B cell (primary cell): Measurements from ENCODE around the gene FAM162A. TPM values are rescaled to one million over a fixed set of nuclear protein-coding genes. Genes with fewer than 3 reads are reported as not detected.

Source experiments
- ATAC-seq: fragments of 200-7000 bp; cut with Tn5 transposase; one replicate; pipeline ENCODE4 v1.10.0; 2021; ENCODE audit warnings: low read depth, mild to moderate bottlenecking, moderate number of reproducible peaks, moderate library complexity
- CTCF ChIA-PET: fragments of 350-600 bp; sonication (Branson Sonifier 250); formaldehyde crosslinking; loops from one replicate; lab custom pipeline; 2021; ENCODE audit warnings: antibody characterized with exemption, inconsistent platforms; lab: Charles Lee
- POLR2A ChIA-PET: fragments of 350-600 bp; sonication (Branson Sonifier 250); formaldehyde crosslinking; loops from one replicate; lab custom pipeline; 2021; ENCODE audit warnings: antibody characterized with exemption; lab: Charles Lee
- DNase-seq: peaks from one replicate; pipeline ENCODE4 v3.0.0; 2013
- H2AFZ ChIP-seq: 2 replicates; pipeline ENCODE4 v1.6.1; 2012; ENCODE audit warnings: mild to moderate bottlenecking, low read depth, low read length; ENCODE audit not compliant: insufficient read depth, poor library complexity, severe bottlenecking
- H3K27ac ChIP-seq, 2 donors: 1 replicate in 1 of 2; 2 replicates in 1 of 2; pipeline ENCODE4 v1.5.1; 2012 to 2013; ENCODE audit warnings: low read length in 2 of 2, mild to moderate bottlenecking in 2 of 2, moderate library complexity in 1 of 2
- H3K27me3 ChIP-seq, 4 experiments: fragments of 200-600 bp in 1 of 4; sonication (generic) in 1 of 4; replicated peaks in 1 of 4; 1 replicate in 2 of 4; 2 replicates in 2 of 4; pipeline versions ENCODE4 v1.6.1 to v1.7.0; 2013 to 2016; ENCODE audit warnings: low read length in 3 of 4, mild to moderate bottlenecking in 2 of 4, mixed read lengths in 1 of 4, moderate library complexity in 1 of 4; ENCODE audit not compliant: insufficient read depth in 4 of 4, control insufficient read depth in 3 of 4; ENCODE audit errors: control extremely low read depth in 1 of 4
- H3K36me3 ChIP-seq, 2 experiments: replicated peaks in 1 of 2; 1 replicate in 1 of 2; 2 replicates in 1 of 2; pipeline versions ENCODE4 v1.6.1 to v1.7.1; 2013; ENCODE audit warnings: low read length in 1 of 2; ENCODE audit not compliant: insufficient read depth in 2 of 2, control insufficient read depth in 1 of 2; ENCODE audit errors: control extremely low read depth in 1 of 2, extremely low read depth in 1 of 2
- H3K4me1 ChIP-seq, 2 donors: fragments of 200-600 bp in 1 of 2; sonication (generic) in 1 of 2; 1 replicate in 1 of 2; 2 replicates in 1 of 2; pipeline versions ENCODE4 v1.5.1 to v1.6.1; 2013 to 2017; ENCODE audit warnings: low read length in 2 of 2; ENCODE audit not compliant: control insufficient read depth in 2 of 2, insufficient read depth in 2 of 2
- H3K4me2 ChIP-seq: replicated peaks from 2 replicates; pipeline ENCODE3; 2012; ENCODE audit warnings: mild to moderate bottlenecking, low read depth, low read length; ENCODE audit not compliant: poor library complexity, severe bottlenecking
- H3K4me3 ChIP-seq, 5 experiments: fragments of 200-600 bp in 1 of 5; sonication (generic) in 1 of 5; 1 replicate in 3 of 5; 2 replicates in 2 of 5; pipeline versions ENCODE4 v1.5.1 to v1.7.0; 2011 to 2016; ENCODE audit warnings: low read length in 4 of 5, mild to moderate bottlenecking in 4 of 5, low read depth in 2 of 5, control low read depth in 1 of 5, moderate library complexity in 1 of 5; ENCODE audit not compliant: insufficient read depth in 1 of 5; ENCODE audit errors: control extremely low read depth in 1 of 5, extremely low read depth in 1 of 5
- H3K79me2 ChIP-seq: fragments of 200-600 bp; sonication (generic); one replicate; pipeline ENCODE4 v1.6.0; 2016; ENCODE audit warnings: low read length; ENCODE audit not compliant: control insufficient read depth, insufficient read depth
- H3K9ac ChIP-seq: fragments of 200-600 bp; sonication (generic); 2 replicates; pipeline ENCODE4 v1.6.1; 2017; ENCODE audit warnings: mild to moderate bottlenecking, low read length, moderate library complexity
- H3K9me3 ChIP-seq, 3 donors: one replicate each; pipeline versions ENCODE4 v1.6.1 to v1.7.1; 2013; ENCODE audit warnings: low read length in 2 of 3; ENCODE audit not compliant: control insufficient read depth in 2 of 3, insufficient read depth in 1 of 3; ENCODE audit errors: control extremely low read depth in 1 of 3
- H4K20me1 ChIP-seq: 2 replicates; pipeline ENCODE4 v1.6.0; 2012; ENCODE audit warnings: mild to moderate bottlenecking, low read length; ENCODE audit not compliant: insufficient read depth, control insufficient read depth, poor library complexity, severe bottlenecking
- H3K27ac Mint-ChIP-seq: one replicate; pipeline ENCODE4 v1.8.0; 2021; ENCODE audit warnings: mixed read lengths
- H3K27me3 Mint-ChIP-seq: one replicate; pipeline ENCODE4 v1.8.0; 2021; ENCODE audit warnings: mixed read lengths
- H3K4me1 Mint-ChIP-seq: one replicate; pipeline ENCODE4 v1.8.0; 2021; ENCODE audit warnings: mixed read lengths
- H3K4me3 Mint-ChIP-seq: one replicate; pipeline ENCODE4 v1.8.0; 2021; ENCODE audit warnings: mixed read lengths
- H3K9me3 Mint-ChIP-seq: one replicate; pipeline ENCODE4 v1.8.0; 2022; ENCODE audit warnings: mixed read lengths; ENCODE audit not compliant: insufficient read depth
- CTCF ChIP-seq: fragments of 200-600 bp; IDR thresholded peaks from one replicate; pipeline ENCODE4 v1.8.0; 2022; ENCODE audit warnings: antibody characterized with exemption, mild to moderate bottlenecking
- EZH2 ChIP-seq: IDR thresholded peaks from 2 replicates; pipeline ENCODE4 v1.6.1; 2012; ENCODE audit warnings: borderline replicate concordance, low read depth, mild to moderate bottlenecking, moderate library complexity, low read length; ENCODE audit not compliant: insufficient read depth, poor library complexity, severe bottlenecking
- WGBS: methylation state at CpG from one replicate; pipeline ENCODE4 v1.1.5; 2013; ENCODE audit warnings: missing lambda C conversion rate; ENCODE audit not compliant: insufficient coverage; 5-methylcytosine and 5-hydroxymethylcytosine counted together
- intact Hi-C: fragments of 100-400 bp; cut with micrococcal nuclease; formaldehyde crosslinking; loops from one replicate; pipeline ENCODE4 v1.10.0; 2022
- polyA plus RNA-seq: library from polyadenylated mRNA; depleted of rRNA; stranded (reverse); fragments of >200 nt; gene quantifications from 2 replicates; pipeline ENCODE4 v1.2.3, GENCODE V29; 2012
- total RNA-seq, 2 donors: library from RNA; stranded (reverse); fragments of 120-200 nt in 1 of 2; gene quantifications; 1 replicate in 1 of 2; 2 replicates in 1 of 2; pipeline versions ENCODE4 v1.2.3 to v1.2.4, GENCODE V29; 2013 to 2022

The FAM162A gene
- total and polyA plus RNA-seq, 2 donors (not counting 1 experiment from before 2014, with no cell fraction given), result 10.9 to 17.5 TPM

GRCh38 chr3:122456074-122456473, 72.1 kb downstream of the FAM162A start:
- Mint-ChIP-seq H3K4me3 (no peak overlapping the region), H3K4me1 (no peaks in the 10 kb centered on the region), H3K9me3 (no peaks in the 10 kb centered on the region), H3K27me3 (no peaks in the 10 kb centered on the region), H3K27ac (no peak overlapping the region)
- DNase-seq (no peak), ATAC-seq (no peak)
- H3K36me3 ChIP-seq, result peaks cover 8 to 57% of the 10 kb centered on the region in 2 experiments
- H3K27ac ChIP-seq, result no peak overlapping the region
- CTCF ChIA-PET, result interaction anchor here (0.9 kb wide), 1 partner anchor 11 kb away, joined by 3 read pairs; no protein-coding TSS in a partner anchor
- H3K9ac ChIP-seq, result no peak overlapping the region
- no peaks in the 10 kb centered on the region for H3K27me3 ChIP-seq
- POLR2A ChIA-PET, result no interaction called here
- H4K20me1 ChIP-seq, result no peaks in the 10 kb centered on the region
- TF ChIP-seq CTCF (no peak), EZH2 (no peak)
- no peaks in the 10 kb centered on the region for H3K79me2 ChIP-seq
- no peak overlapping the region for H3K4me3 ChIP-seq
- no peak overlapping the region for H2AFZ ChIP-seq
- no peaks in the 10 kb centered on the region for H3K4me1 ChIP-seq
- H3K4me2 ChIP-seq, result no peak overlapping the region
- no peaks in the 10 kb centered on the region for H3K9me3 ChIP-seq
- intact Hi-C loops, result loop anchor here (10.0 kb wide), 1 partner anchor 61 kb away; no protein-coding TSS in a partner anchor

GRCh38 chr3:122457706-122458105, 73.7 kb downstream of the FAM162A start:
- no peak for DNase-seq
- no peak overlapping the region for H3K4me3 Mint-ChIP-seq
- Histone ChIP-seq H3K36me3 (peaks cover 9 to 56% of the 10 kb centered on the region in 2 experiments), H3K9ac (no peak overlapping the region), H3K4me1 (no peaks in the 10 kb centered on the region), H3K4me2 (no peak overlapping the region), H3K27me3 (no peaks in the 10 kb centered on the region), H3K4me3 (no peak overlapping the region), H3K27ac (no peak overlapping the region), H2AFZ (no peak overlapping the region), H4K20me1 (no peaks in the 10 kb centered on the region), H3K9me3 (no peaks in the 10 kb centered on the region), H3K79me2 (no peaks in the 10 kb centered on the region)
- POLR2A ChIA-PET, result no interaction called here
- intact Hi-C loops, result loop anchor here (10.0 kb wide), 1 partner anchor 63 kb away; no protein-coding TSS in a partner anchor
- ATAC-seq, result no peak
- 100% methylated on average over 1 of the region's 2 CpGs for WGBS
- no peaks in the 10 kb centered on the region for H3K4me1 Mint-ChIP-seq
- CTCF ChIA-PET, result interaction anchor here (1.0 to 2.3 kb wide), 5 partner anchors 55 to 571 kb away, joined by 3 to 11 read pairs (median 4); partner anchors contain the start of gene FAM162A
- H3K9me3 Mint-ChIP-seq, result no peaks in the 10 kb centered on the region
- no peaks in the 10 kb centered on the region for H3K27me3 Mint-ChIP-seq
- H3K27ac Mint-ChIP-seq, result no peak overlapping the region
- TF ChIP-seq EZH2, result no peak
- TF ChIP-seq CTCF, result no peak
